Measurements from ENCODE around the gene UBE2V1.

Gene UBE2V1

DNA sequence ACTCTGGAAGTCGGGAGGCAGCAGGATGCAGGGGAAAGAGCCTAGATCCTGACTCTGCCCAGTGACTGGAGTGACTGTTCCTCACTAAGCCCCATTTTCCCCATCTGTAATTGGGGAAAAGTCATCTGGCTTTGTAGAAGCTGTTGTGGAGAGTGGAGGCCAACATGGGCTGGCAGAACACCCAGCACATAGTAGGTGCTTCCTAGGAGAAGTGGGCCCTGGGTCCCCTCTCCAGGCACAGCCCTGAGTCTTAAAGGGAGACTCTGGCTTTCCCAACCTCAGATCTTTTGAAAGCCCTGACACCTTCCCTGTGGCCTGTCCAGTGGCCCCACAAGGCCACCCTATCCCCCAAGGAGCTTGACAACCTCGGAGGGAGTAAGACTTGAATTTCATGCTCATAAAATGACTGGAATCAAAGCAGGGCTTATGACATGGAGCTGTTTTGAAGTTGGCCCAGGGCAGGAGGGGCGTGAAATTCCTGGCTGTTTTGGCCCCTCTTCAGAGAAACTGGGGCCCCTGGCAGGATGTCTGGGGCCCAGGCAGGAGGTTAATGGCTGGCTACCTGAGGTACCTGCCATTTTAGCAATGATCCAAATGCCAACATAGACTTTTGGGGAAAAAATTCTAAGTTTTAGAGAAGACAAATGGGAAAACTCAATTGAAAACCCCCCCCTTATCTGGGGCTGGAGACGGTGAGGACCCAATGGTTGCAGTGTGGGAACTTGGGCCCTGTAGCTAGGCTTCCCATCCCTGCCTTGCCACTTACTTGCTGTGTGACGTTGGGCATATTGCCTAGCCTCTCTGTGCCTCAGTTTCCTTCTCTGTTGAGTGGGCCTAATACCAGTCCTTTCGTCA, 51.6 kb downstream of the UBE2V1 start:
- no peak for DNase-seq

DNA sequence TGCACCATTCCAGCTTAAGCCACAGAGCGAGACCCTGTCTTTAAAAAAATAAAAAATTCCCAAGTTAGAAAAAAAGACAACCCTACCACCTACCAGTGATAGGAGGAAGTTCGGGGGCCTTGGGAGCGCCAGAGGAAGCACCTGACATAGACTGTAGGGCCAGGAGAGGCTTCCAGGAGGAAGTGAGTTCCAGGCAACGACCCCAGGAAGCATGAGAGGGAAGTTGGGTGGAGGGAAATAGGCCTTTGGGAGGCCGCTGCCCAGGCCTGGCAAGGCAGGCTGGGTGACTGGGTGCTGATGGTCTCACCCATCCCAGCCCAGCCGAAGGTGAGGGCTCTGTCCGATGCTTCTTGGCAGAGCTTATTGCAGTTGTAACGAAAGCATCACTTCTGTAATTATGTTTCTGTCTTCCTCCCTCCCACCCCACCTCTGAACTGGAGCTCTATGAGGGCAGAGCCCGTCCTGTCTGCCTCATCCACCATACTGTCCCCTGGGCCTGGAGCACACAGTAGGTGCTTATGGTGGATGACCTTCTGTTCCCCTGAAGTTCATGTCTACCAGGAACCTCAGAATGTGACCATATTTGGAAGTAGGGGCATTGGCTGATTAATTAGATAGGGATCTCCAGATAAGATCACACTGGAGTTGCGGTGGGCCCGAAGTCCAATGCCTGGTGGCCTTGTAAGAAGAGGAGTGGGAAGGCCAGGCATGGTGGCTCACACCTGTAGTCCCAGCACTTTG, 54.1 kb downstream of the UBE2V1 start:
- no peak for DNase-seq

DNA sequence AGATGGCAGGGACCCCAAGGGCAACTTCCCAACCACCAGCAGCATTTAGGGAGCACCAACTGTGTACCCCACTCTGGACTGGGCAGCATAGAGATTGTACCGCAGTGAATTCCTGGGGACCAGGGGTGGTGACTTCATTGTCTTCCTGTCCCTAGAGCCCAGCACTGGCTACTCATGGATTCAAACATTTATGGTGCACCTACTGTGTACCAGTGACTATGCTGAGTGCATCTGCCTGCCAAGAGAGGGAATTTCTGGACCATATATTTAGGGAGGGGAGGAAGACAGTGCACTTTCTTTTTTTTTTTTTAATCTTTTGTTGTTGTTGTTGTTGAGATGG, 55.3 kb downstream of the UBE2V1 start:
- DNase-seq, result no peak

DNA sequence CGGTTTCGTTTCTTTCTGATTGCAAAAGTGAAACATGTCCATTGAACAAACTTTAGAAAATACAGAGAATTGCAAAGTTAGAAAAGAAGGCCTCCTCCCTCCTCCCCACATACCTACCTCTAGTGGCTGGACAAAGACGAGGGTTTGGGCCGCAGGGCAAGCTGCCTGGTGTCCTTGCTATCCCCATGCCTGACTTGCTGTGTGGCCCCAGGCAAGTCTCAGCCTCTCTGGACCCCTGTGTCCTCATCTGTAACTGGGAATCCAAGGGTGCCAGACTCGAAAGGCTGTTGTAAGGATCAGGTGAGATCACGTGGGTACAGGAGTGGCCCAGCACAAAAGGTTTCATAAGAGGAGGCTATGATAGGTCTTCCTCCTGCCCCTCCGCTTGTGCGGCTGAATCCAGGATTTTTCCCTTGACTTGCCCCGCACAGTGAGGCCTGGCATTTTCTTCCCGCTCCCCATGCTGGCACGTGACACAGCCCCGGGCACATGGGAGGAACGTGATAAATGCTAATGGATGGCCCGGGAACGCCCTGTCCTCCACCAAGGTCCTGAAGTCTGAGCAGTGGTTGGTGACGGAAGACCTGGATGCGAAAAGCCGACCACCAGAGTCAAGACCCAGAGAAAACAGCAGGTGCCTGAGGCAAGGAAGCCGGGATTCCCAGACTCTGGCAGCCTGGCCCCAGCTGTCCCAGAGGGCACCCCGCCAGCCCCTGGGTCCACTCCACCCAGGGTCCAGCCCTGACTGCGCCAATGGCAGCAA, 55.8 kb downstream of the UBE2V1 start:
- no peak for DNase-seq

DNA sequence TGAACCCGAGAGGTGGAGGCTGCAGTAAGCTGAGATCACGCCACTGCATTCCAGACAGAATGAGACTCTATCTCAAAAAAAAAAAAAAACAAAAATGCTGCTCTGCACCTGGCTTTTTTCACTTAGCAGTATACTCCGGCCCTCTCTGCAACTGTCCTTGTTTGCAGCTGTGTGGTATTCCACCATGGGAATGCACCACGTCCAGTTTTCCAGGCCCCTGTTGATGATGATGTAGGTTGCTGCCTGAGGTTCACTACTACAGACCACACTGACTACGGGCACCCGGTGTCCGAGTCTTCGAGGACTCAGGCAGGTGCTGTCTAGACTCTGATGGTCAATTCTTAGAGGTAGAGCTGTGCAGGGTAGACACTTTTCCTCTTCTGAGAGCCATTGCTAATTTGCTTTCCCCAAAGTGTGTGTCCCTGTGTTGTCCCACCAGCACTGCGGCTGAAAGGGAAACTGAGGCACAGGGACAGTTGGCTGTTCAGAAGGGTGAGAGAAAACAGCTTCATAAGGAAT, 56.5 kb downstream of the UBE2V1 start:
- no peak for DNase-seq

DNA sequence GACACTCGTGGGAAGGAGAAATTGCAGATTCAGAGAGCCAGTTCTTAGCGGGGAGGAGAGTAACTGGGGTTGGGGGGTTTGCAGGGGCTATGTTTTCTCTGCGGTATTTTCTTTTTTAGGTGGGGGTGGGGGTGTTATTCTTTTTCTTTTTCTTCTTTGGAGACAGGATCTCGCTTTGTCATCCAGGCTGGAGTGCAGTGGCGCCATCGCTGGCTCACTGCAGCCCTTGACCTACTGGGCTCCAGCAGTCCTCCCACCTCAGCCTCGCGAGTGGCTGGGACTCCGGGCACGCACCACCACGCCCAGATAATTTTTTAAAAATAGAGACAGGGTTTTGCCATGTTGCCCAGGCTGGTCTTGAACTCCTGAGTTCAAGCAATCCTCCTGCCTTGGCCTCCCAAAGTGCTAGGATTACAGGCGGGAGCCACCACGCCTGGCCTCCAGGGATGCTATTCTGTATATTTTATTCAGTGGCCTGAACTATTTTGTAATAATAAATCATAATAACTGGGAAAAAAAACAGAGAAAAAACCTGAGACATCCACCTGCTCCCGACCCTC, 57.3 kb downstream of the UBE2V1 start:
- no peak for DNase-seq

DNA sequence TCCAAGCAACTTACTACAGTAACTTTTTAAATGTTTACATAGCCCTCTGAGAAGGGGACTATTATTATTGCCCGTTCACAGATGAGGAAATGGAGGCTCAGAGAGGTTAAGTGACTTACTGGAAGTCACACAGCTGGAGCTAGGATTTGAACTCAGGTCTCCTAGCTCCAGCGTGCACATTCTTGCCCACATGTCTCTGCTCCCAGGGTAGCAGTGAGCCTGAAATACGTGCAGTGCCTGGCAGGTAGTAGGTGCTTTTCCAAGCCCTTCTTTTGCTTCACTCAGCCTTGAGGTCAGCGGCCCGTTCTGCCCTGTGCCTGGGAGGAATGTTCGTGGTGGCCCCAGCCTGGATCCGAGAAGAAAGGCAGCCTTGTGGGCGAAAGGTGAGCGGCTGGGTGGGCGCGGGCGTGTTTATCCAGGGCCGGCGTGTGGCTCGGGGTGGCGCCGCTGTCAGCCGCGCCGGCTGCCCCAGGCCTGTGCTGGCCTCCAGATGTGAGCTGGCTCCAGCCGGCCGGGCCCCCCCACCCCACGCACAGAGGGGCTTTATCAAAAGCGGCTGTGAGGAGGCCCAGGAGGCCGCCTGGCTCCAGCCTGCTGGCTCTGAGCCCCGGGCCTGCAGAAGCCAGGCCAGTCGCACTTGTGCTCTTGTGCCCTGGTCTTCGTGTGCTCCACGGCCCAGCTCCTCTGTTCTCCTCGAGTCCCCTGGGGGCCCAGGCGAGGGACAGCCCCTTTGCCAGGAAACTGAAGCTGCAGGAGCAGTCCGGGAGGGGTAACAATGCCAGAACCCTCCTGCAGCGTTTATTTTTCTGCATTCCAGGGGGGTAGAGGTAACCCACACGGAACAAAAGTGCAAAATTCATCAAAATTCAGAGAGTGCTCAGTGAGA, 58.1 kb downstream of the UBE2V1 start:
- no peak for DNase-seq

DNA sequence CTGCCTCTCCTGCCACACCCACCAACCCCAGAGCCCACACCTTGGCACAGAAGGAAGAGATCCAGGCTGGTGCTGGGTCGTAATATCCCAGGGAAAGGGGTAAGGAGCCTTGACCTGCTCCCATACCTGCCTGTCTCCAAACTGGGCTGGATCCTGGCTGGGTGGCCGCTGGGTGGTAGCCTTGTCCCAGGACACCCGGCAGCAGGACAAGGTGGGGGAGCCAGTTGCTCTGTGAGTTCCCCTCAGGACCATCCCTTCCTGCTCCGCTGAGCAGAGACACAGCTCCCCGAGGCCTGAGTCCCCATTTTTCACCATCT, 58.8 kb downstream of the UBE2V1 start:
- DNase-seq, result no peak

DNA sequence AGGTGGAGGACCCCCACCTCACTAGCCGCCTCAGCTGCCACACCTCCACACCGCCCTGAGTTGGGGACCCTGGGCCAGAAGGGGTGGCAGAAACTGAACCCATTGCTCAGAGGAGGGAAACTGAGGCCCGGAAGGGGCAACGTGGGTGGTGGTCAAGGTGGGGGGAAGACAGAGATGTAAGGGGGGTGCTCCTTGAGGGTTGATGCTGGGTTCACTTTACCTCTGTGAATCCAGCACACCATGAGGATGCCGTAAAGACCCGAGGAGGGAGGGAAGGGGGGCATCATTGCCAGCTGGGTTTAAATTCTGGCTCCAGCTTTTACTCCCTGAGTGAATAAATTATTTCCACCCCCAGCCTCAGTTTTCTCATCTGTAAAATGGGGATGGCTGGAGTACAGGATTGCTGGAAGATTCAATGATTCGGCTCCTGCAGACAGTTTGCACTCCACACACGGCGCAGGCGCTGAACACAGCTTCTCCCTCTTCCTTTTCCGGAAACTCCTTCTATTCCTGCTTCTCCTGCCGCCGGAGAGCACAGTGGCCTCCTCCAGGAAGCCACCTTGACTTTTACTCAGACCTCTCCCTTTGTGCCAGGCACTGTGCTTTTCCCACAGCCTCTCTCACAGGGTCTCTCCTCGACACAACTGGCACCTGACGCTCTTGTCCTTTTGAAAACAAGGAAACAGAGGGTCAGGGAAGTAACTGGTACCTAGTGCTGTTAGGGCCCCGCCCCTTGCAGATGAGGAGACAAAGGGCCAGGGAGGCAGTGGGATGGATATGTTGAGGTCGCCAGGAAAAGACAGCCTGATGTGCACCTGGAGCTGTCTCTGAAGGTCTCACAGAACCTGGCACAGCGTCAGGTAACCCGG, 59.4 kb downstream of the UBE2V1 start:
- DNase-seq, result no peak

DNA sequence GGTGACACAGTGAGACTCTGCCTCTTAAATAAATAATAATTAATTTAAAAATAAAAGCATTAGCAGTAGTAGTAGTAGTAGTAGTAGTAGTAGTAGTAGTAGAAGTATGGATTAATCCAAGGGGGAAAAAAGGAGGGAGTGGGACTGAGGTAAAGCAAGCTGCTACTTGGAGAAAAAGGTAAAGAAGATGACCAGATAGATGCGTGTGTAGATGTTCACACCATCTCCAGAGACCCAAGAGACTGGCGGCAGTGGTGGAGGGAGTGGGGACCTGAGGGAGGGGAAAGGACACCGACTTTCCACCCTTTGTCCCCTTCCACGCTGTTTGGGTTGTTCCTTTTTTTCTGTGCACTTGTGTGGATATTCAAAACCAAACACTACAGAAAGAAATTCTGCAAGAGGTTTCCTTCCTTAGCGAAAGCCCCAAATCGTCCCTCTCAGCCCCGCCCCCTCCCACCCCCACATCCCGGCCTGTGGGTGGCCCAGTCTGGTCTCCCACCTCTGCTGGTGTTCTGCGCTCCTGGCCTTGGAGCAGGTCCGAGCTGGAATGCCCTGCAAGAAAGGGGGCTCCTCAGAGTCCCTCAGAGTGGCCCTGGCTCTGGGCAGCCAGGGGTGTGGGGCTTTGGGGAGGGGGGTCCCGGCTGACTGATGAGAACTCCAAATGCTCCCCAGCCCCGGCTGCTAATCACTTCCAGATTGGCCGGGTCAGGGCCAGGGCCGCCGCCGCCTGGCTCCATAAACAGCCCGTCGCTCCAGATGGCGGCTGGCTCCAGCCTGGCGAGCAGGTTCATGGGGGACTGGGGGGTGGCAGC, 60.2 kb downstream of the UBE2V1 start:
- DNase-seq, result no peak

DNA sequence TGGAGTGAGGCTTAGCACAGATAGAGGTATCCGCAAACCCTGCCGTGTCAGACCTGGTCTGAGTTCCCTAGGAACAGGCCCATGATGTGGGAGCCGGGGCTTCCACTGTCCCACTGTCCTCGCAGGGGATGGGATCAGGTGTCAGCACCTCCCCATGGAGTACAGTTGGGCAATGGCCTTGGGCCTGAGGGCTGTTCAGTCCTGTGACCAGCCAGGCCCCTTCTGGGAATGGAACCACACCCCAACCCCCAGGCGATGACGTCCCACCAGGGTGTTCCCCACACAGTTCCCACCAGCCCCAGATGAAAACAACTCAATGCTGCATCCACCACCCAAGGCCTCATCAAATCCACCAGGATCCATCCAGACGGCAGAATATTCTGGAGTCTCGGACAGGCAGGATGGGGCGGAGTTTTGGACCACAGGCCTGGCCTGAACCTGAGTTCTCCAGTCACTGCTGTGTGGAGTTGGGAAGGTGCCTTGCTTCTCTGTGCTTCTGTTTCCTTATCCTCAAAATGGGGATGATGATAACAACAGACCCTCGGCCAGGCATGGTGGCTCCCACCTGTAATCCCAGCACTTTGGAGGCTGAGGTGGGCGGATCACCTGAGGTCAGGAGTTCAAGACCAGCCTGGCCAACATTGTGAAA, 62.2 kb downstream of the UBE2V1 start:
- no peak for DNase-seq

DNA sequence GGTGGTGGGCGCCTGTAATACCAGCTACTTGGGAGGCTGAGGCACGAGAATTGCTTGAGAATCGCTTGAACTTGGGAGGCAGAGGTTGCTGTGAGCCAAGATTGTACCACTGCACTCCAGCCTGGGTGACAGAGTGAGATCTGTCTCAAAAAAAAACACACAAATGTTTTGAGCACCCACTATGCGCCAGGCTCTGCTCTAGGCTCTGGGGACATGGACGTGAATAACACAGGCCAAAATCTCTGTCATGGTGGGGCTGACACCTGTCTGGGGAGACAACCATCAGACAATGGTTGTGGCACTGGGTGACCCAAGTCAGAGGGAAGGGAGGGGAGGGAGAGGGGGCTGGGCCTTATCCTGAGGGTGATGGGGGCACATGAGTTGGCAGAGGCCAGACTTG, 62.7 kb downstream of the UBE2V1 start:
- DNase-seq, result no peak

DNA sequence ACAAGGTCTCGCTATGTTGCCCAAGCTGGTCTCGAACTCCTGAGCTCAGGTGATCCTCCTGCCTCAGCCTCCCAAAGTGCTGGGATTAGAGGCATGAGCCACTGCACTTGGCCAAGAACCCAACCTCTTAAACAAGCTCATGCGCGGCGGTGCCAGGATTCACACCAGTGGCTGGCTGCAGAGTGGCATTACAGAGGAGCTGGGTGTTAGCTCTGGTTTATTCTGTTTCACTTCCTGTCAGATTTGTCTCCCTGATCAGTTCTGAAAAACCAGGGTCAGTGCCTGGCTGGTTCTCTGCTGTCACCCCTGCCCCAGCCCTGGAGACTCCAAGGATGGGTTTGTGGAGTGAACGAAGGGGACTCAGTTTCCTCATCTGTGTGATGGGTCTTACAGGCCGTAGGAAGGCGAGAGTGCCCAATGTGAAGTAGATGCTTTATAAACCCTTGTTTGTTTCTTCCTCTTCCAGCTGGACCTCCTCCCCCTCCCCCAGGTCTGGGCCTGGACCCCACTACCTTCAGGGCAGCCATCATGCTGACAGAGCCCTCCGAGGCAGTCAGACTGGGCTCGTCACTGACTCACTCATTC, 63.4 kb downstream of the UBE2V1 start:
- no peak for DNase-seq

DNA sequence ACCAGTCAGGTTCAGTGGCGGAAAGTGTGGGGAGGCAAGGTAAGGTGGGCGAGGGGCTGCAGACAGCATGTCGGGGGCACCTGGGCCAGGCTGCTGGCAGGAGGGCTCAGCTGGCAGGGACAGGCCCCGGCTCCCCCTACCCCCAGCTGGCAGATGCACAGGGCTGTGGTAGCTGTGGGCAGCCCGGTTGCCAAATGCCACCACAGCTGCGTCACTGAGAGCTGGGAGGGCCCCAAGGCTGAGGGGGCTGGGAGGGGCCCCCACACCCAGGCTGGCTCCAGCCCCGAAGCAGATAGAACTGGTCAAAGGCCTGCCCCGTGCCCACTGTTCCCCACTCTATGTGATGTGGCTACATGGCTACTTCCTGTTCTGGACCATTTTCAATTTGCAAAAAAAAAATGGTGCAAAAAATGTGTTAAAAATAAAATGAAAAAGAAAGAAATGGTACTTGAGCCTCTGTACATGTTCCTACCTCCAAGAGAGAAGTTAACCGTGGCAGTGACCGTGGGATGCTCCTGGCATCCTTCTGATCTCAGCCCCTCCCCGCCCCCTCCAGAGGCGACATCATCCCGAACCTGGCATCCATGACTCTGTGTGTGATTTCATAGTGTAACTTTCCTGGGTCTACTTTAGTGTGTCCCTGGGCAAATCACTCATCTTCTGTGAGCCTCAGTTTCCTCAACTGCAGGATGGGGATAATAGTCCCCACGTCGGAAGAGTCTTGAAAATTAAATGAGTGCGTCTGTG, 64.4 kb downstream of the UBE2V1 start:
- no peak for DNase-seq

DNA sequence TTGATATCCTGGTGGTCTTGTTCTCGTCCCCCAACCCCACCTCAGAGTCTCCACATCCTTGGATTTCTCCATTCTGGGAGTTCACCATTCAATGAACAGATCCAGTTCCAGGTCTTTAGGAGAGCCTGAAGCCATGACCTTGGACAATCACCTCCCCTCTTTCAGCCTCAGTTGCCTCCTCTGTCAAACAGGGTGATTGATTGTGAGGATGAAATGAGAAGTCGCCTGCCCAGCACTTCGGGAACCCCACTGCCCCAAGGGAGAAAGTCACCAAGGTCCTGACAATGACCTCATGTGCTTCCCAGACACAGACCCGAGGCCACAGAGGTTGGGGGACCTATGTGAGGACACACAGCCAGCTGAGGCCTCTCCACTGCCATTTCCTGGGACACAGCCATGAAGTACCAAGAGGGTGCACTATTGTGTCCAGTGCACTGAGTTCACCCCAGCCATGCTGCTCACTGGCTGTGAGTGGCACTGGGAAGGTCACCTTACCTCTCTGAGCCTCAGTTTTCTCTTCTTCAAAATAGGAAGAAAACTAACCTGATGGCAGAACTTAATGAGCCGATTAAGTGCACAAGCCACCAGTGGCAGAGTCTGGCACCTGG, 68.5 kb downstream of the UBE2V1 start:
- DNase-seq, result no peak

DNA sequence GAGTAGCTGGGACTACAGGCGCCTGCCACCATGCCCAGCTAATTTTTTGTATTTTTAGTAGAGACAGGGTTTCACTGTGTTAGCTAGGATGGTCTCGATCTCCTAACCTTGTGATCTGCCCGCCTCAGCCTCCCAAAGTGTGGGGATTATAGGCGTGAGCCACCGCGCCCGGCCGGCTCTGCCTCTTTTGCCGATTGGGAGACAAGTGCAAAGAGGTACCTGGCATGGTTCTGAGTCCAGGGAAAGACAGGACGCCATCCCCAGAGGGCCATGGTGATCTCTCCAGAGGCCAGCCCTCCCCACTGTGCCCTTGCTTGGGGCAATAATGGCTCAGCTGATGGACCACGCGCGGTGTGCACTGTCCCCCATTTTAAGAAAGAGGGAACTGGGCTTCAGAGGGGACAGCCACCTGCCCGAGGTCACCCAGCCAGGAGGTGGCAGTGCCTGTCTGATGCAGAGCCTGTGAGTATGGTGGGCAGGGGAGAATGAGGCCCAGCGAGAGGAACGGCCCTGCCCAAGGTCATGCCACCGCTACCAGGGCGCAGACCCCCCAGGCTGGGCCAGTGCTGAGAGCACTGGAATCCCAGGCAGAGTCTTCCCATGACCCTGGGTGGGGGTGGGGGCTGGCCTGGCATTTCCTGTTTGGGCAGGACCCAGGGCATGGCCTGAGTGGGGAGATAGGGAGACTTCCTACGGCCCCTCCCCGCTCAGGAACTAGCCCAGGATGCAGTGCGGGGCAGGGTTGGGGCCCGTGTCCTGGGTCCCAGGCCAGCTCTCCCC, 69.2 kb downstream of the UBE2V1 start:
- DNase-seq, result no peak

All from AML-193 (cell line).